Stimulated activated CD8-positive, alpha-beta memory T cell treated with anti-CD3 and anti-CD28 coated beads, Interleukin-4, amount 100 ng/mL, for 4 hours (primary cell): Measurements from ENCODE around the gene ACOXL.

Experiments used
- DNase-seq, 2 donors: peaks; one replicate each; pipeline ENCODE4 v3.0.0-alpha.2; 2020; ENCODE audit warnings: low read depth in 2 of 2, low spot score in 1 of 2

The ACOXL gene

GRCh38 chr2:110718382-110718781 lies 14.0 kb upstream of the ACOXL start:
- no peak for DNase-seq

- DNase-seq: no peak
Measured at GRCh38 chr2:110718990-110719389, 13.4 kb upstream of the ACOXL start.

GRCh38 chr2:110720547-110720946 lies 11.8 kb upstream of the ACOXL start:
- DNase-seq: no peak

GRCh38 chr2:110724820-110725219 lies 7.6 kb upstream of the ACOXL start:
- no peak for DNase-seq

- DNase-seq: no peak
Measured at GRCh38 chr2:110725370-110725769, 7.0 kb upstream of the ACOXL start.

- DNase-seq: no peak
Measured at GRCh38 chr2:110725859-110726258, 6.5 kb upstream of the ACOXL start.

GRCh38 chr2:110726285-110726684 lies 6.1 kb upstream of the ACOXL start:
- no peak for DNase-seq

GRCh38 chr2:110727923-110728322 lies 4.5 kb upstream of the ACOXL start:
- no peak for DNase-seq

- no peak for DNase-seq
Measured at GRCh38 chr2:110729106-110729505, 3.3 kb upstream of the ACOXL start.

- no peak for DNase-seq
Measured at GRCh38 chr2:110731064-110731463, 1.3 kb upstream of the ACOXL start.

- DNase-seq: no peak
Measured at GRCh38 chr2:110735366-110735765, 3.0 kb downstream of the ACOXL start.

GRCh38 chr2:110737783-110738182 lies 5.4 kb downstream of the ACOXL start:
- no peak for DNase-seq

- DNase-seq: no peak
Measured at GRCh38 chr2:110740747-110741349, 8.5 kb downstream of the ACOXL start.

- no peak for DNase-seq
Measured at GRCh38 chr2:110741491-110741980, 9.2 kb downstream of the ACOXL start.

- DNase-seq: no peak
Measured at GRCh38 chr2:110742412-110742811, 10.0 kb downstream of the ACOXL start.

GRCh38 chr2:110743600-110743999 lies 11.2 kb downstream of the ACOXL start:
- DNase-seq: no peak

GRCh38 chr2:110744429-110744828 lies 12.1 kb downstream of the ACOXL start:
- no peak for DNase-seq

- no peak for DNase-seq
Measured at GRCh38 chr2:110745048-110745447, 12.7 kb downstream of the ACOXL start.

- no peak for DNase-seq
Measured at GRCh38 chr2:110746586-110747521, 14.5 kb downstream of the ACOXL start.

- no peak for DNase-seq
Measured at GRCh38 chr2:110747522-110748488, 15.4 kb downstream of the ACOXL start.

GRCh38 chr2:110748489-110748867 lies 16.1 kb downstream of the ACOXL start:
- peak; percentile 7 to 16 for DNase-seq
